ENCODE results near the gene LRRC46. TPM values are rescaled to one million over a fixed set of nuclear protein-coding genes. Genes with fewer than 3 reads are reported as not detected.

LRRC46 gene
- total RNA-seq, 1 experiment from 2014 or later: 0.39 TPM

DNA sequence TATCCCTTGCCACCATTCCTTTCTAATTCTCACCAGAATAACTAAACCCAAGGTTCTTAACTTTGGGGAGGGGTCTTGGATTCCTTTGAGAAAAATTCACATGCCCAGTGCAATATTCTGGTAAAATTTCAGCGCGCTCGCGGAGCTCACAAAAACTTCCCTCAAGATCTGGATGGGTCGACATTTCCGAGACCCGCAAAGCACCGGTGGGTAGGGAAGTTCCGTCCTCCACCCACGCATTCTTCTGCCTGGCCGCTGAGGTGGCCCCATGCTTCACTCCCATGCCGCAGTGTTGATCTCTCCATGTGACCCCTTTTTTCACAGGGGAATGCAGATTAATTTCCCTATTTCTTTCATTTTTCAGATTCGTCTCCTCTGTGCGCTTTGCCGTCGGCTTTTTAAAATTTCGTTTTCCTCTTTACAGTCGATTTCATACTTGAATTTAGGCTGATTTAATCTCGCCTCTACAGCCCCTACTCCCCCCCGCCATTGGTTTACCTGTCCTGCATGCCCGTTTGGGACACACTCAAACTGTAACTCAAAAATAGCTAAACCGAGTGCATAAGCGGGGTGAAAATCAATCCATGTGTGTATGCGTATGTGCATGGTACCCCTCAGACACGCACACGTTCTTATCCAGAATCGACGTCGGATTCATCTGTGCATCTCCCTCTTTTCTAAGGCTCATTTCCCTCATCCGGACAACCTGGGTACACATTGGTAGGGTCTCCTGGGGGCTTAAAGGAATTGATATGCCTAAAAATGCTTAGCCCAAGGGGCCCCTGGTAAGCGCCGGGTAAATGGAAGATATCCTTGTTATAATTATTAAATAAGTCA is 20.9 kb downstream of the LRRC46 start (continued):
- TF ChIP-seq, protein P1, sequence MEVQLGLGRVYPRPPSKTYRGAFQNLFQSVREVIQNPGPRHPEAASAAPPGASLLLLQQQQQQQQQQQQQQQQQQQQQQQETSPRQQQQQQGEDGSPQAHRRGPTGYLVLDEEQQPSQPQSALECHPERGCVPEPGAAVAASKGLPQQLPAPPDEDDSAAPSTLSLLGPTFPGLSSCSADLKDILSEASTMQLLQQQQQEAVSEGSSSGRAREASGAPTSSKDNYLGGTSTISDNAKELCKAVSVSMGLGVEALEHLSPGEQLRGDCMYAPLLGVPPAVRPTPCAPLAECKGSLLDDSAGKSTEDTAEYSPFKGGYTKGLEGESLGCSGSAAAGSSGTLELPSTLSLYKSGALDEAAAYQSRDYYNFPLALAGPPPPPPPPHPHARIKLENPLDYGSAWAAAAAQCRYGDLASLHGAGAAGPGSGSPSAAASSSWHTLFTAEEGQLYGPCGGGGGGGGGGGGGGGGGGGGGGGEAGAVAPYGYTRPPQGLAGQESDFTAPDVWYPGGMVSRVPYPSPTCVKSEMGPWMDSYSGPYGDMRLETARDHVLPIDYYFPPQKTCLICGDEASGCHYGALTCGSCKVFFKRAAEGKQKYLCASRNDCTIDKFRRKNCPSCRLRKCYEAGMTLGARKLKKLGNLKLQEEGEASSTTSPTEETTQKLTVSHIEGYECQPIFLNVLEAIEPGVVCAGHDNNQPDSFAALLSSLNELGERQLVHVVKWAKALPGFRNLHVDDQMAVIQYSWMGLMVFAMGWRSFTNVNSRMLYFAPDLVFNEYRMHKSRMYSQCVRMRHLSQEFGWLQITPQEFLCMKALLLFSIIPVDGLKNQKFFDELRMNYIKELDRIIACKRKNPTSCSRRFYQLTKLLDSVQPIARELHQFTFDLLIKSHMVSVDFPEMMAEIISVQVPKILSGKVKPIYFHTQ (CRISPR knock-in tag; IDR thresholded peaks at IDR 0.05): no peak
- TF ChIP-seq NR3C1 (CRISPR knock-in tag; conservative IDR thresholded peaks at IDR 0.05; ENCODE audit: low read depth): no peak
- no peak for TF ChIP-seq FOXP1 (CRISPR knock-in tag; IDR thresholded peaks at IDR 0.05; ENCODE audit: borderline replicate concordance)
- TF ChIP-seq, protein P2, sequence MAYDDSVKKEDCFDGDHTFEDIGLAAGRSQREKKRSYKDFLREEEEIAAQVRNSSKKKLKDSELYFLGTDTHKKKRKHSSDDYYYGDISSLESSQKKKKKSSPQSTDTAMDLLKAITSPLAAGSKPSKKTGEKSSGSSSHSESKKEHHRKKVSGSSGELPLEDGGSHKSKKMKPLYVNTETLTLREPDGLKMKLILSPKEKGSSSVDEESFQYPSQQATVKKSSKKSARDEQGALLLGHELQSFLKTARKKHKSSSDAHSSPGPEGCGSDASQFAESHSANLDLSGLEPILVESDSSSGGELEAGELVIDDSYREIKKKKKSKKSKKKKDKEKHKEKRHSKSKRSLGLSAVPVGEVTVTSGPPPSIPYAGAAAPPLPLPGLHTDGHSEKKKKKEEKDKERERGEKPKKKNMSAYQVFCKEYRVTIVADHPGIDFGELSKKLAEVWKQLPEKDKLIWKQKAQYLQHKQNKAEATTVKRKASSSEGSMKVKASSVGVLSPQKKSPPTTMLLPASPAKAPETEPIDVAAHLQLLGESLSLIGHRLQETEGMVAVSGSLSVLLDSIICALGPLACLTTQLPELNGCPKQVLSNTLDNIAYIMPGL (CRISPR knock-in tag; IDR thresholded peaks at IDR 0.05): no peak
- TF ChIP-seq, protein P3, sequence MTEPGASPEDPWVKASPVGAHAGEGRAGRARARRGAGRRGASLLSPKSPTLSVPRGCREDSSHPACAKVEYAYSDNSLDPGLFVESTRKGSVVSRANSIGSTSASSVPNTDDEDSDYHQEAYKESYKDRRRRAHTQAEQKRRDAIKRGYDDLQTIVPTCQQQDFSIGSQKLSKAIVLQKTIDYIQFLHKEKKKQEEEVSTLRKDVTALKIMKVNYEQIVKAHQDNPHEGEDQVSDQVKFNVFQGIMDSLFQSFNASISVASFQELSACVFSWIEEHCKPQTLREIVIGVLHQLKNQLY (CRISPR knock-in tag; IDR thresholded peaks at IDR 0.05): no peak
- TF ChIP-seq, protein P4, sequence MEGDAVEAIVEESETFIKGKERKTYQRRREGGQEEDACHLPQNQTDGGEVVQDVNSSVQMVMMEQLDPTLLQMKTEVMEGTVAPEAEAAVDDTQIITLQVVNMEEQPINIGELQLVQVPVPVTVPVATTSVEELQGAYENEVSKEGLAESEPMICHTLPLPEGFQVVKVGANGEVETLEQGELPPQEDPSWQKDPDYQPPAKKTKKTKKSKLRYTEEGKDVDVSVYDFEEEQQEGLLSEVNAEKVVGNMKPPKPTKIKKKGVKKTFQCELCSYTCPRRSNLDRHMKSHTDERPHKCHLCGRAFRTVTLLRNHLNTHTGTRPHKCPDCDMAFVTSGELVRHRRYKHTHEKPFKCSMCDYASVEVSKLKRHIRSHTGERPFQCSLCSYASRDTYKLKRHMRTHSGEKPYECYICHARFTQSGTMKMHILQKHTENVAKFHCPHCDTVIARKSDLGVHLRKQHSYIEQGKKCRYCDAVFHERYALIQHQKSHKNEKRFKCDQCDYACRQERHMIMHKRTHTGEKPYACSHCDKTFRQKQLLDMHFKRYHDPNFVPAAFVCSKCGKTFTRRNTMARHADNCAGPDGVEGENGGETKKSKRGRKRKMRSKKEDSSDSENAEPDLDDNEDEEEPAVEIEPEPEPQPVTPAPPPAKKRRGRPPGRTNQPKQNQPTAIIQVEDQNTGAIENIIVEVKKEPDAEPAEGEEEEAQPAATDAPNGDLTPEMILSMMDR (IDR thresholded peaks at IDR 0.05): no peak
- TF ChIP-seq, protein P5, sequence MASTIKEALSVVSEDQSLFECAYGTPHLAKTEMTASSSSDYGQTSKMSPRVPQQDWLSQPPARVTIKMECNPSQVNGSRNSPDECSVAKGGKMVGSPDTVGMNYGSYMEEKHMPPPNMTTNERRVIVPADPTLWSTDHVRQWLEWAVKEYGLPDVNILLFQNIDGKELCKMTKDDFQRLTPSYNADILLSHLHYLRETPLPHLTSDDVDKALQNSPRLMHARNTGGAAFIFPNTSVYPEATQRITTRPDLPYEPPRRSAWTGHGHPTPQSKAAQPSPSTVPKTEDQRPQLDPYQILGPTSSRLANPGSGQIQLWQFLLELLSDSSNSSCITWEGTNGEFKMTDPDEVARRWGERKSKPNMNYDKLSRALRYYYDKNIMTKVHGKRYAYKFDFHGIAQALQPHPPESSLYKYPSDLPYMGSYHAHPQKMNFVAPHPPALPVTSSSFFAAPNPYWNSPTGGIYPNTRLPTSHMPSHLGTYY (CRISPR knock-in tag; IDR thresholded peaks at IDR 0.05): no peak
- no peak for TF ChIP-seq TCF7 (CRISPR knock-in tag; IDR thresholded peaks at IDR 0.05; ENCODE audit: low read depth)
- TF ChIP-seq, protein P6, sequence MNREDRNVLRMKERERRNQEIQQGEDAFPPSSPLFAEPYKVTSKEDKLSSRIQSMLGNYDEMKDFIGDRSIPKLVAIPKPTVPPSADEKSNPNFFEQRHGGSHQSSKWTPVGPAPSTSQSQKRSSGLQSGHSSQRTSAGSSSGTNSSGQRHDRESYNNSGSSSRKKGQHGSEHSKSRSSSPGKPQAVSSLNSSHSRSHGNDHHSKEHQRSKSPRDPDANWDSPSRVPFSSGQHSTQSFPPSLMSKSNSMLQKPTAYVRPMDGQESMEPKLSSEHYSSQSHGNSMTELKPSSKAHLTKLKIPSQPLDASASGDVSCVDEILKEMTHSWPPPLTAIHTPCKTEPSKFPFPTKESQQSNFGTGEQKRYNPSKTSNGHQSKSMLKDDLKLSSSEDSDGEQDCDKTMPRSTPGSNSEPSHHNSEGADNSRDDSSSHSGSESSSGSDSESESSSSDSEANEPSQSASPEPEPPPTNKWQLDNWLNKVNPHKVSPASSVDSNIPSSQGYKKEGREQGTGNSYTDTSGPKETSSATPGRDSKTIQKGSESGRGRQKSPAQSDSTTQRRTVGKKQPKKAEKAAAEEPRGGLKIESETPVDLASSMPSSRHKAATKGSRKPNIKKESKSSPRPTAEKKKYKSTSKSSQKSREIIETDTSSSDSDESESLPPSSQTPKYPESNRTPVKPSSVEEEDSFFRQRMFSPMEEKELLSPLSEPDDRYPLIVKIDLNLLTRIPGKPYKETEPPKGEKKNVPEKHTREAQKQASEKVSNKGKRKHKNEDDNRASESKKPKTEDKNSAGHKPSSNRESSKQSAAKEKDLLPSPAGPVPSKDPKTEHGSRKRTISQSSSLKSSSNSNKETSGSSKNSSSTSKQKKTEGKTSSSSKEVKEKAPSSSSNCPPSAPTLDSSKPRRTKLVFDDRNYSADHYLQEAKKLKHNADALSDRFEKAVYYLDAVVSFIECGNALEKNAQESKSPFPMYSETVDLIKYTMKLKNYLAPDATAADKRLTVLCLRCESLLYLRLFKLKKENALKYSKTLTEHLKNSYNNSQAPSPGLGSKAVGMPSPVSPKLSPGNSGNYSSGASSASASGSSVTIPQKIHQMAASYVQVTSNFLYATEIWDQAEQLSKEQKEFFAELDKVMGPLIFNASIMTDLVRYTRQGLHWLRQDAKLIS (CRISPR knock-in tag; IDR thresholded peaks at IDR 0.05; ENCODE audit: borderline replicate concordance): no peak
- TF ChIP-seq MXD4 (CRISPR knock-in tag; IDR thresholded peaks at IDR 0.05; ENCODE audit: borderline replicate concordance): no peak
- no peak for TF ChIP-seq NFE2L1 (CRISPR knock-in tag; IDR thresholded peaks at IDR 0.05)

DNA sequence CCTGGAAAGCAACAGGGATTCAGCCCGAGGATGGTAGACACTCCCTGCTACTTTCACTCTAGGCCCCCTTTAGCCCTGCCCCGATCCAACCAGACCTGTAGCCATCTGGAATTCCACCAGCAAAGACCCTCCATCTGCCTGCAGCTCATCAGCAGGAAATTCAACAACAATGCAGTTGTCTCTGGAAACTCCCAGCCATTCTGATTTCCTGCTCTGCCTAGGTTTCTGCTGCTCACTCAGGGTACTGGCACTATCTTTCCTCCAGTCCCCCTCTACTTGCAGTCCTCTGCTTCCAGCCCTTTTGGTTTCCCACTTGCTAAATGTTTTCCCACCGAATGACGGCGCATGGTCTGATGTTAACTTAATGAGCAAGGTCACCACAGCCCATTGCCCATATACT is 22.1 kb downstream of the LRRC46 start:
- no peak overlapping the region for H3K27ac Mint-ChIP-seq
- ATAC-seq (no peak), DNase-seq (ENCODE audit: low spot score) (no peak)
- POLR2A ChIA-PET: interaction anchor here (1.2 kb wide), 1 partner anchor 117 kb away, joined by 3 read pairs; the partner anchor contains the start of gene CDK5RAP3
- H3K4me3 Mint-ChIP-seq: no peak overlapping the region
- H3K36me3 Mint-ChIP-seq: no peaks in the 10 kb centered on the region
- H3K9me3 Mint-ChIP-seq: no peaks in the 10 kb centered on the region
- H3K27me3 Mint-ChIP-seq (ENCODE audit: low read depth): peaks cover 82% of the 10 kb centered on the region
- peaks cover 57% of the 10 kb centered on the region for H3K4me1 Mint-ChIP-seq
- CTCF ChIA-PET: interaction anchor here (0.8 to 19.3 kb wide), 5 partner anchors 9 to 75 kb away, joined by 3 to 1122 read pairs (median 4); partner anchors contain the start of genes SCRN2 and SP2
- TF ChIP-seq ATF1 (CRISPR knock-in tag; IDR thresholded peaks at IDR 0.05) (no peak), FOXJ3 (CRISPR knock-in tag; IDR thresholded peaks at IDR 0.05; ENCODE audit: borderline replicate concordance) (no peak), ZNF671 (CRISPR knock-in tag; IDR thresholded peaks at IDR 0.05) (no peak)
- TF ChIP-seq, protein P3 (CRISPR knock-in tag; IDR thresholded peaks at IDR 0.05): no peak
- TF ChIP-seq, protein P7, sequence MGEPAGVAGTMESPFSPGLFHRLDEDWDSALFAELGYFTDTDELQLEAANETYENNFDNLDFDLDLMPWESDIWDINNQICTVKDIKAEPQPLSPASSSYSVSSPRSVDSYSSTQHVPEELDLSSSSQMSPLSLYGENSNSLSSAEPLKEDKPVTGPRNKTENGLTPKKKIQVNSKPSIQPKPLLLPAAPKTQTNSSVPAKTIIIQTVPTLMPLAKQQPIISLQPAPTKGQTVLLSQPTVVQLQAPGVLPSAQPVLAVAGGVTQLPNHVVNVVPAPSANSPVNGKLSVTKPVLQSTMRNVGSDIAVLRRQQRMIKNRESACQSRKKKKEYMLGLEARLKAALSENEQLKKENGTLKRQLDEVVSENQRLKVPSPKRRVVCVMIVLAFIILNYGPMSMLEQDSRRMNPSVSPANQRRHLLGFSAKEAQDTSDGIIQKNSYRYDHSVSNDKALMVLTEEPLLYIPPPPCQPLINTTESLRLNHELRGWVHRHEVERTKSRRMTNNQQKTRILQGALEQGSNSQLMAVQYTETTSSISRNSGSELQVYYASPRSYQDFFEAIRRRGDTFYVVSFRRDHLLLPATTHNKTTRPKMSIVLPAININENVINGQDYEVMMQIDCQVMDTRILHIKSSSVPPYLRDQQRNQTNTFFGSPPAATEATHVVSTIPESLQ (CRISPR knock-in tag; IDR thresholded peaks at IDR 0.05): no peak
- TF ChIP-seq, protein P8, sequence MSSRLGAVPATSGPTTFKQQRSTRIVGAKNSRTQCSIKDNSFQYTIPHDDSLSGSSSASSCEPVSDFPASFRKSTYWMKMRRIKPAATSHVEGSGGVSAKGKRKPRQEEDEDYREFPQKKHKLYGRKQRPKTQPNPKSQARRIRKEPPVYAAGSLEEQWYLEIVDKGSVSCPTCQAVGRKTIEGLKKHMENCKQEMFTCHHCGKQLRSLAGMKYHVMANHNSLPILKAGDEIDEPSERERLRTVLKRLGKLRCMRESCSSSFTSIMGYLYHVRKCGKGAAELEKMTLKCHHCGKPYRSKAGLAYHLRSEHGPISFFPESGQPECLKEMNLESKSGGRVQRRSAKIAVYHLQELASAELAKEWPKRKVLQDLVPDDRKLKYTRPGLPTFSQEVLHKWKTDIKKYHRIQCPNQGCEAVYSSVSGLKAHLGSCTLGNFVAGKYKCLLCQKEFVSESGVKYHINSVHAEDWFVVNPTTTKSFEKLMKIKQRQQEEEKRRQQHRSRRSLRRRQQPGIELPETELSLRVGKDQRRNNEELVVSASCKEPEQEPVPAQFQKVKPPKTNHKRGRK (CRISPR knock-in tag; IDR thresholded peaks at IDR 0.05; ENCODE audit: borderline replicate concordance): no peak
